ENCODE measurements around the gene SERPINA10. TPM values are rescaled to one million over a fixed set of nuclear protein-coding genes. Genes with fewer than 3 reads are reported as not detected.
A peak's percentile ranks its signal among the peaks of the same experiment; 100 is the strongest.

Gene SERPINA10
- total RNA-seq, 4 donors from 2014 or later: 0.55 TPM; not detected in 3

- DNase-seq: peak; percentile 63
- Histone ChIP-seq H3K27me3 (no peaks in the 10 kb centered on the region), H3K36me3 (no peaks in the 10 kb centered on the region), H3K27ac (peak overlapping the region; percentile 63 to 84 (median 82)), H3K4me1 (peaks cover 0 to 25% (median 9%) of the 10 kb centered on the region in 4 donors), H3K9me3 (no peaks in the 10 kb centered on the region), H3K4me3 (no peak overlapping the region)
- in situ Hi-C loops (cut with MboI; ENCODE audit: low pct_ligation_motif_present in 1 of 4, low pct_unique_long_range_greater_than_20kb in 1 of 4, low sequenced_read_pairs in 3 of 4) (no loop called here), intact Hi-C loops (cut with DNase I; ENCODE audit: low total_unique reads) (no loop called here)
- TF ChIP-seq POLR2AphosphoS5 (IDR thresholded peaks at IDR 0.05) (peak; percentile 9 to 63 (median 46)), CTCF (IDR thresholded peaks at IDR 0.05) (no peak), EP300 (IDR thresholded peaks at IDR 0.05; ENCODE audit: low read depth) (no peak), POLR2A (IDR thresholded peaks at IDR 0.05) (peak; percentile 38)
- 0 to 53% methylated on average over 1 to 5 of the region's 5 CpGs for WGBS, 2 donors (ENCODE audit: low coverage in 1 of 2)
Measured at GRCh38 chr14:94320243-94320642, 27.2 kb upstream of the SERPINA10 start.

DNA sequence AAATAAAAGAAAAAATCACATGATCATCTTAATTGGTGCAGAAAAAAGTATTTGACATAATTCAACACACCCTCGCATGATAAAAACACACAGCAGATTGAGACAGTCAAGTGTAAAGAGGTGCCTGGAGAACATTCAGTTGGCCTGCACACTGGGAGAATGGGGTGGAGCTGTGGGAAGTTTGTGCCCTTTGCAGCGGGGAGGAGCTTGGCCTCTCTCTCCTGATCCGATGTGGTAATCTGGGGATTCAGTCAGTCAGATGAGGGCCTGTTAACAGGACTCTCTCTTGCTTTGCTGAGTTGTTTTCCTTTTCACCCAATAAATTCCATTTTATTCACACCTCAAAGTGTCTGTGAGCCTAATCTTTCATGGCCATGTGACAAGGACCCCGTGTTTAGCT is 24.2 kb upstream of the SERPINA10 start:
- TF ChIP-seq POLR2AphosphoS5 (IDR thresholded peaks at IDR 0.05): peak; percentile 61 to 83 (median 79)
- TF ChIP-seq CTCF (IDR thresholded peaks at IDR 0.05): no peak
- TF ChIP-seq EP300 (IDR thresholded peaks at IDR 0.05; ENCODE audit: low read depth): no peak
- peak; percentile 81 for TF ChIP-seq POLR2A (IDR thresholded peaks at IDR 0.05)
- intact Hi-C loops (cut with DNase I; ENCODE audit: low total_unique reads): no loop called here
- Histone ChIP-seq H3K4me1 (peaks cover 0 to 19% (median 9%) of the 10 kb centered on the region in 4 donors), H3K27ac (peak overlapping the region in 3 of 4 donors; percentile 37 to 70 (median 59)), H3K36me3 (no peaks in the 10 kb centered on the region), H3K9me3 (no peaks in the 10 kb centered on the region), H3K4me3 (no peak overlapping the region), H3K27me3 (no peaks in the 10 kb centered on the region)
- WGBS, 2 donors (ENCODE audit: low coverage in 1 of 2): 26 to 45% methylated on average over 4 of the region's 4 CpGs
- DNase-seq: peak; percentile 69
- in situ Hi-C loops (cut with MboI; ENCODE audit: low pct_ligation_motif_present in 1 of 4, low pct_unique_long_range_greater_than_20kb in 1 of 4, low sequenced_read_pairs in 3 of 4): no loop called here

DNA sequence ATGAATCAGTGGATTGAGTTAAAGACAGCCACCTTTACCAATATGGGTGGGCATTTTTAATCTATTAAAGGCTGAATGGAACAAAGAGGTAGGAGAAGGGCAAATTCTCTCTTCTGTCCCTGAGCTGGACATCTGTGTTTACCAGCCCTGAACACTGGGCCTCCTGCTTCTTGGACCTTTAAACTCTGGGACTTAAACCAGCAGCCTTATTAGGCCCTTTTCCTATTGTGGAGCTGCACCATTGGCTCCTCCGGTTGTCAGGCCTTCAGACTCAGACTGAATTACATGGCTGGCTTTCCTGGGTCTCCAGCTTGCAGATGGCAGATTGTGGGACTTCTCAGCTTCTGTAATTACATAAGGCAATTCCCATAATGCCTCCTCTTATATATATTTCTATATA is 23.6 kb upstream of the SERPINA10 start:
- WGBS, 2 donors (ENCODE audit: low coverage in 1 of 2): 68% methylated on average over 1 of the region's 1 CpG; no CpG with 5 or more reads in 1 of the 2 donors
- no peaks in the 10 kb centered on the region for H3K9me3 ChIP-seq
- no peaks in the 10 kb centered on the region for H3K27me3 ChIP-seq
- TF ChIP-seq POLR2A (IDR thresholded peaks at IDR 0.05) (no peak), POLR2AphosphoS5 (IDR thresholded peaks at IDR 0.05) (no peak), CTCF (IDR thresholded peaks at IDR 0.05) (no peak), EP300 (IDR thresholded peaks at IDR 0.05; ENCODE audit: low read depth) (no peak)
- in situ Hi-C loops (cut with MboI; ENCODE audit: low pct_ligation_motif_present in 1 of 4, low pct_unique_long_range_greater_than_20kb in 1 of 4, low sequenced_read_pairs in 3 of 4): no loop called here
- no peak for DNase-seq
- H3K27ac ChIP-seq: peak overlapping the region in 3 of 4 donors; percentile 37 to 70 (median 59)
- H3K36me3 ChIP-seq: no peaks in the 10 kb centered on the region
- intact Hi-C loops (cut with DNase I; ENCODE audit: low total_unique reads): no loop called here
- no peak overlapping the region for H3K4me3 ChIP-seq
- peaks cover 0 to 19% (median 9%) of the 10 kb centered on the region in 4 donors for H3K4me1 ChIP-seq

GRCh38 chr14:94314890-94315289 is 21.8 kb upstream of the SERPINA10 start:
- Histone ChIP-seq H3K27ac (no peak overlapping the region), H3K36me3 (no peaks in the 10 kb centered on the region), H3K4me1 (peaks cover 0 to 12% (median 5%) of the 10 kb centered on the region in 4 donors), H3K27me3 (no peaks in the 10 kb centered on the region), H3K4me3 (no peak overlapping the region), H3K9me3 (no peaks in the 10 kb centered on the region)
- in situ Hi-C loops (cut with MboI; ENCODE audit: low pct_ligation_motif_present in 1 of 4, low pct_unique_long_range_greater_than_20kb in 1 of 4, low sequenced_read_pairs in 3 of 4) (no loop called here), intact Hi-C loops (cut with DNase I; ENCODE audit: low total_unique reads) (no loop called here)
- 55 to 73% methylated on average over 2 of the region's 2 CpGs for WGBS, 2 donors (ENCODE audit: low coverage in 1 of 2)
- no peak for DNase-seq
- TF ChIP-seq POLR2AphosphoS5 (IDR thresholded peaks at IDR 0.05): no peak
- no peak for TF ChIP-seq POLR2A (IDR thresholded peaks at IDR 0.05)
- TF ChIP-seq CTCF (IDR thresholded peaks at IDR 0.05): no peak
- no peak for TF ChIP-seq EP300 (IDR thresholded peaks at IDR 0.05; ENCODE audit: low read depth)
